Neural cell (in vitro differentiated cells): Measurements from ENCODE around the gene PTK7. TPM values are rescaled to one million over a fixed set of nuclear protein-coding genes. Genes with fewer than 3 reads are reported as not detected.

Source experiments
- H2AFZ ChIP-seq: fragments of 200-600, 300-800 bp; sonication (generic), shearing (Covaris generic); 2 replicates; pipeline ENCODE4 v1.6.0; 2014; ENCODE audit warnings: low read depth, mild to moderate bottlenecking, antibody characterized with exemption, low read length, moderate library complexity
- H3F3A ChIP-seq: fragments of 200-600 bp; shearing (Covaris generic); 2 replicates; pipeline ENCODE4 v1.6.1; 2016; ENCODE audit warnings: mild to moderate bottlenecking, moderate library complexity, mixed read lengths, antibody characterized with exemption, low read length; ENCODE audit not compliant: insufficient read depth, poor library complexity, severe bottlenecking
- H3K27ac ChIP-seq: fragments of 200-600, 300-800 bp; sonication (generic), shearing (Covaris generic); 2 replicates; pipeline ENCODE4 v1.5.1; 2014; ENCODE audit warnings: mild to moderate bottlenecking, low read length, moderate library complexity
- H3K27me3 ChIP-seq: fragments of 300-800, 200-600 bp; sonication (generic), shearing (Covaris generic); 2 replicates; pipeline ENCODE4 v1.6.0; 2014; ENCODE audit warnings: mild to moderate bottlenecking, low read depth, low read length, moderate library complexity; ENCODE audit not compliant: insufficient read depth
- H3K36me3 ChIP-seq: fragments of 300-800, 200-600 bp; sonication (generic), shearing (Covaris generic); 2 replicates; pipeline ENCODE4 v1.5.1; 2014; ENCODE audit warnings: mild to moderate bottlenecking, antibody characterized with exemption, low read length, moderate library complexity; ENCODE audit not compliant: insufficient read depth
- H3K4me2 ChIP-seq: fragments of 300-800, 200-600 bp; sonication (generic), shearing (Covaris generic); 2 replicates; pipeline ENCODE4 v1.6.0; 2014; ENCODE audit warnings: mild to moderate bottlenecking, low read length
- H3K4me3 ChIP-seq: fragments of 300-800, 200-600 bp; sonication (generic), shearing (Covaris generic); 2 replicates; pipeline ENCODE4 v1.5.1; 2014; ENCODE audit warnings: mild to moderate bottlenecking, low read length, moderate library complexity
- H3K79me2 ChIP-seq: fragments of 200-600 bp; shearing (Covaris generic); replicated peaks from 2 replicates; pipeline ENCODE4 v1.6.0; 2014; ENCODE audit warnings: mild to moderate bottlenecking, low read length, moderate library complexity; ENCODE audit not compliant: insufficient read depth
- H3K9ac ChIP-seq: fragments of 300-800, 200-600 bp; sonication (generic), shearing (Covaris generic); 2 replicates; pipeline ENCODE4 v1.6.1; 2016; ENCODE audit warnings: mild to moderate bottlenecking, low read length, mixed read lengths
- H3K9me2 ChIP-seq: fragments of 200-600 bp; shearing (Covaris generic); 2 replicates; pipeline ENCODE4 v1.6.1; 2016; ENCODE audit warnings: mild to moderate bottlenecking, low read length, mixed read lengths; ENCODE audit not compliant: insufficient read depth
- H3K9me3 ChIP-seq: fragments of 200-600, 300-800 bp; sonication (generic), shearing (Covaris generic); 2 replicates; pipeline ENCODE4 v1.6.1; 2016; ENCODE audit warnings: mild to moderate bottlenecking, mixed run types, low read length, moderate library complexity, mixed read lengths
- H4K20me1 ChIP-seq: fragments of 200-600 bp; shearing (Covaris generic); 2 replicates; pipeline ENCODE4 v1.6.1; 2016; ENCODE audit warnings: mild to moderate bottlenecking, mixed run types; ENCODE audit not compliant: insufficient read depth
- EP300 ChIP-seq: fragments of 450-650 bp; conservative IDR thresholded peaks from 2 replicates; pipeline ENCODE4 v1.6.1; 2014; ENCODE audit warnings: antibody characterized with exemption, mild to moderate bottlenecking, moderate library complexity; ENCODE audit not compliant: poor library complexity, severe bottlenecking
- EZH2 ChIP-seq: fragments of 200-600, 300-800 bp; shearing (Covaris generic), sonication (generic); IDR thresholded peaks from 2 replicates; pipeline ENCODE4 v1.6.1; 2014; ENCODE audit warnings: antibody characterized with exemption, low read length, borderline replicate concordance, mild to moderate bottlenecking; ENCODE audit not compliant: insufficient read depth, poor library complexity, severe bottlenecking
- MXI1 ChIP-seq: fragments of 450-650 bp; conservative IDR thresholded peaks from 2 replicates; pipeline ENCODE4 v1.6.1; 2014; ENCODE audit warnings: antibody characterized with exemption, mild to moderate bottlenecking; ENCODE audit not compliant: poor library complexity, severe bottlenecking
- POLR2AphosphoS5 ChIP-seq: IDR thresholded peaks from 2 replicates; pipeline ENCODE4 v1.6.1; 2012
- SMC3 ChIP-seq: fragments of 450-650 bp; conservative IDR thresholded peaks from 2 replicates; pipeline ENCODE4 v1.6.1; 2014; ENCODE audit warnings: antibody characterized with exemption, mild to moderate bottlenecking, moderate library complexity; ENCODE audit not compliant: poor library complexity
- polyA plus RNA-seq: library from polyadenylated mRNA; depleted of rRNA; stranded (reverse); fragments of >200 nt; gene quantifications from 2 replicates; pipeline ENCODE4 v1.2.3, GENCODE V29; 2014
- TF ChIP-seq, protein P1 (sequence below): fragments of 450-650 bp; IDR thresholded peaks from 2 replicates; pipeline ENCODE4 v1.5.1; 2014; ENCODE audit warnings: antibody characterized with exemption, mild to moderate bottlenecking, moderate library complexity; ENCODE audit not compliant: poor library complexity, severe bottlenecking

Gene PTK7
- polyA plus RNA-seq, 1 donor from 2014 or later, result 32.5 TPM

DNA sequence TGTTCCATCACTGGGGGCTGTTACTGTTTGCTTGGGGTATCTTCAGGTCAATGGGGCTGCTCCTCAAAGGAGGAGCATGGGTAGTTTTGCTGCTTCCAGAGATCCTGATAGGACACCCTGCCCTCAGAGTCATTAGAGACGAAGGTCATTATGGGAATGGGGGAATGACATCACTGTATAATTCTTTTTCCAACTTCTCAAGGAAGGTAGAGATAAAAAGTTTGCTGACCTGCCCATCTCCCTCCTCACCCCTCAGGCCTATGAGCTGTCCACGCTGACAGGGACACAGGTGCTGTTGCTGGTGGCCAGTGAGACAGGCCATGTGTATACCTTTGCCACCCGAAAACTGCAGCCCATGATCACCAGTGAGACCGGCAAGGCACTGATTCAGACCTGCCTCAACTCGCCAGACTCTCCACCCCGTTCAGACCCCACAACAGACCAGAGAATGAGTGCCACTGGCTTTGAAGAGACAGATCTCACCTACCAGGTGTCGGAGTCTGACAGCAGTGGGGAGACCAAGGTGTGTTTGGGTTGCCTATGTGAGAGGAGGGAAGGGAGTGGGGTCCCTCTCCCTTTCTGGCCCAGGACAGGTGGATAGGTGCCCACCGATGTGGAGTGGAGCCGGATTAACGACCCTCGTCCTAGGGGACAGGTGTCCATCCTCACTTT is 97.6 kb downstream of the PTK7 start:
- Histone ChIP-seq H3K4me3 (peak overlapping the region; percentile 98), H3K27me3 (no peaks in the 10 kb centered on the region), H3K9ac (peak overlapping the region; percentile 99), H2AFZ (no peak overlapping the region), H3K9me3 (no peaks in the 10 kb centered on the region), H3K36me3 (no peaks in the 10 kb centered on the region), H3K79me2 (peaks cover 35% of the 10 kb centered on the region), H3K27ac (peak overlapping the region; percentile 92), H3K4me2 (peak overlapping the region; percentile 84), H4K20me1 (peaks cover 18% of the 10 kb centered on the region), H3K9me2 (no peaks in the 10 kb centered on the region), H3F3A (no peaks in the 10 kb centered on the region)
- no peak for TF ChIP-seq SMC3

DNA sequence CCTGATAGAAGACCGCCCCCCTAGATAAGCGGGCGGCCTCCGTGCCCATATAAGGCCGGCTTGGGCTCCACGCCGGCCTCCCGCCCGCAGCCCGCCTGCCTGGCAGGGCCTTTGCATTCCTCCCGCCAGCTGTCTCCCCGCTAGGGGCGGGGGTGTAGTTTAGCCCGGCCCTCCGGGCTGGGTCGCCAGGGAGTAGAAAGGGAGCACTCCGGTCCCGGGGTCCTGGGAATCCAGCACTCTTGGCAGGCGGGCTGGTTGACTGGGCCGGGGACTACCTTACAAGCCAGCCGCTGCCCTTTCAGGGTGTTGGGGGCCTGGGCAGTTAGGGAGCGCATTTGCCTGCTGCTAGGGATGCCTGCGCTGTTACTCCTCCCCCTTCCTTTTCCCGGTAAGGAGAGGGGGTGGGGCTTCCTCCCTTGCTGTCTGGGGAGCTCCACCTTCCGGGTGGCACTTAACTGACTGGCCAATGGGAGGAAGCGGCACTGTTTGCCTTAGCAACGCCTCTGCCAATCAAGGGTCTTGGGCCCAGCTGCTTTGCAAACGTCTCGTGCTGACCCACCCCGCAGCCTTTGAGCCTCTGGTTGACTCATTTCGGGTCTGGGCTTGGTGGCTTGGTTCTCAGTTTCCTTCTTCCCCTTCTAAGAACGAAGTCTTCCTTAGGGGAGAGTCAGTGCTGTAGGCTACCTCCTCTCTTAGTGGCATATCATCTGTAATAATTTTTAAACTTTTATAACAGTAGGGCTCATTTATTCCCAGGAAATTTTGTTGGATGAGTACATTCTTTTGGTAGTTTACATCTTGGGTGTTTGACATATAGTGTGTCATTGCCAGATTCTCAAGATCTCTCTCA is 98.4 kb downstream of the PTK7 start:
- Histone ChIP-seq H2AFZ (no peak overlapping the region), H4K20me1 (peaks cover 18% of the 10 kb centered on the region), H3K79me2 (peaks cover 35% of the 10 kb centered on the region), H3K27ac (peak overlapping the region; percentile 92), H3K9ac (peak overlapping the region; percentile 99), H3K27me3 (no peaks in the 10 kb centered on the region), H3K4me3 (peak overlapping the region; percentile 98), H3K9me3 (no peaks in the 10 kb centered on the region), H3K9me2 (no peaks in the 10 kb centered on the region), H3F3A (no peaks in the 10 kb centered on the region), H3K4me2 (peak overlapping the region; percentile 84), H3K36me3 (no peaks in the 10 kb centered on the region)
- TF ChIP-seq MXI1 (peak; percentile 88), EZH2 (no peak), POLR2AphosphoS5 (peak; percentile 72)

- Histone ChIP-seq H3F3A (no peaks in the 10 kb centered on the region), H3K9me3 (no peaks in the 10 kb centered on the region), H2AFZ (no peak overlapping the region), H3K27ac (no peak overlapping the region), H3K4me2 (no peak overlapping the region), H3K9ac (no peak overlapping the region), H3K79me2 (peaks cover 35% of the 10 kb centered on the region), H3K9me2 (no peaks in the 10 kb centered on the region), H3K4me3 (no peak overlapping the region), H3K27me3 (no peaks in the 10 kb centered on the region), H3K36me3 (no peaks in the 10 kb centered on the region), H4K20me1 (peaks cover 18% of the 10 kb centered on the region)
- TF ChIP-seq, protein P1, sequence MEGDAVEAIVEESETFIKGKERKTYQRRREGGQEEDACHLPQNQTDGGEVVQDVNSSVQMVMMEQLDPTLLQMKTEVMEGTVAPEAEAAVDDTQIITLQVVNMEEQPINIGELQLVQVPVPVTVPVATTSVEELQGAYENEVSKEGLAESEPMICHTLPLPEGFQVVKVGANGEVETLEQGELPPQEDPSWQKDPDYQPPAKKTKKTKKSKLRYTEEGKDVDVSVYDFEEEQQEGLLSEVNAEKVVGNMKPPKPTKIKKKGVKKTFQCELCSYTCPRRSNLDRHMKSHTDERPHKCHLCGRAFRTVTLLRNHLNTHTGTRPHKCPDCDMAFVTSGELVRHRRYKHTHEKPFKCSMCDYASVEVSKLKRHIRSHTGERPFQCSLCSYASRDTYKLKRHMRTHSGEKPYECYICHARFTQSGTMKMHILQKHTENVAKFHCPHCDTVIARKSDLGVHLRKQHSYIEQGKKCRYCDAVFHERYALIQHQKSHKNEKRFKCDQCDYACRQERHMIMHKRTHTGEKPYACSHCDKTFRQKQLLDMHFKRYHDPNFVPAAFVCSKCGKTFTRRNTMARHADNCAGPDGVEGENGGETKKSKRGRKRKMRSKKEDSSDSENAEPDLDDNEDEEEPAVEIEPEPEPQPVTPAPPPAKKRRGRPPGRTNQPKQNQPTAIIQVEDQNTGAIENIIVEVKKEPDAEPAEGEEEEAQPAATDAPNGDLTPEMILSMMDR, result no peak
- no peak for TF ChIP-seq EZH2
- no peak for TF ChIP-seq EP300
- no peak for TF ChIP-seq SMC3
These were observed 99.7 kb downstream of the PTK7 start for GRCh38 chr6:43175676-43176422.
